ENCODE measurements around the gene MAGI1.

GRCh38 chr3:66075281-66075680 lies 36.6 kb upstream of the MAGI1 start:
- TF ChIP-seq CTCF (IDR thresholded peaks at IDR 0.05) (no peak), POLR2AphosphoS5 (IDR thresholded peaks at IDR 0.05) (no peak), EP300 (IDR thresholded peaks at IDR 0.05) (no peak), POLR2A (IDR thresholded peaks at IDR 0.05) (no peak)
